GM19099 (cell line): ENCODE results near the gene EYS.

Source experiments
- POLR2A ChIP-seq: IDR thresholded peaks from 3 replicates; pipeline ENCODE4 v1.6.1; 2011; ENCODE audit warnings: low read depth; ENCODE audit not compliant: insufficient read length; ENCODE audit errors: extremely low read depth

Gene EYS

GRCh38 chr6:65410309-65410708 is 296.7 kb downstream of the EYS start:
- no peak for TF ChIP-seq POLR2A

GRCh38 chr6:65402564-65402963 is 304.5 kb downstream of the EYS start:
- no peak for TF ChIP-seq POLR2A

- TF ChIP-seq POLR2A, result no peak
Observed at GRCh38 chr6:65399355-65400084, 307.5 kb downstream of the EYS start.

- no peak for TF ChIP-seq POLR2A
Observed at GRCh38 chr6:65398851-65399250, 308.2 kb downstream of the EYS start.

- TF ChIP-seq POLR2A, result no peak
Observed at GRCh38 chr6:65350530-65350929, 356.5 kb downstream of the EYS start.

- no peak for TF ChIP-seq POLR2A
Observed at GRCh38 chr6:65299236-65299635, 407.8 kb downstream of the EYS start.

- no peak for TF ChIP-seq POLR2A
Observed at GRCh38 chr6:65295812-65296211, 411.2 kb downstream of the EYS start.

GRCh38 chr6:65289491-65289890 is 417.5 kb downstream of the EYS start:
- TF ChIP-seq POLR2A, result no peak

GRCh38 chr6:65285275-65285674 is 421.8 kb downstream of the EYS start:
- TF ChIP-seq POLR2A, result no peak

GRCh38 chr6:65280060-65280459 is 427.0 kb downstream of the EYS start:
- TF ChIP-seq POLR2A, result no peak

GRCh38 chr6:65262241-65262640 is 444.8 kb downstream of the EYS start:
- TF ChIP-seq POLR2A, result no peak

GRCh38 chr6:65259982-65260381 is 447.0 kb downstream of the EYS start:
- TF ChIP-seq POLR2A, result no peak

- TF ChIP-seq POLR2A, result no peak
Observed at GRCh38 chr6:65259059-65259458, 448.0 kb downstream of the EYS start.

GRCh38 chr6:65253041-65253440 is 454.0 kb downstream of the EYS start:
- TF ChIP-seq POLR2A, result no peak

GRCh38 chr6:65248101-65248610 is 458.9 kb downstream of the EYS start:
- no peak for TF ChIP-seq POLR2A

GRCh38 chr6:65231616-65232015 is 475.4 kb downstream of the EYS start:
- TF ChIP-seq POLR2A, result no peak

- TF ChIP-seq POLR2A, result no peak
Observed at GRCh38 chr6:65229825-65230224, 477.2 kb downstream of the EYS start.
